ENCODE data around the gene ARHGEF11.

DNA sequence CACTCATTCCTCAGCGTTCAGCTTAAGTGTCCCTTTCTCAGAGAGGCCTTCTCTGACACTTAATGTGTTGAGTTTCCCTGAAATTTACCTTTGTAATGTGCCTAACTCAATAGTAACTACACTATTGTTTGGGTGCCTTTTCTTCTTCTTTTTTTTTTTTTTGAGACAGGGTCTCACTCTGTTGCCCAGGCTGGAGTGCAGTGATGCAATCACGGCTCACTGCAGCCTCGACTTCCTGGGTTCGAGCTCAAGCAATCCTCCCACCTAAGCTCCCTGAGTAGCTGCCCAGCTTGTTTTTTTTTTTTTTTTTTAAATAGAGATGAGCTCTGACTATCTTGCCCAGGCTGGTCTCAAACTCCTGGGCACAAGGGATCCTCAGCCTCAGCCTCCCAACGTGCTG is 50.1 kb downstream of the ARHGEF11 start:
- TF ChIP-seq, protein P1, sequence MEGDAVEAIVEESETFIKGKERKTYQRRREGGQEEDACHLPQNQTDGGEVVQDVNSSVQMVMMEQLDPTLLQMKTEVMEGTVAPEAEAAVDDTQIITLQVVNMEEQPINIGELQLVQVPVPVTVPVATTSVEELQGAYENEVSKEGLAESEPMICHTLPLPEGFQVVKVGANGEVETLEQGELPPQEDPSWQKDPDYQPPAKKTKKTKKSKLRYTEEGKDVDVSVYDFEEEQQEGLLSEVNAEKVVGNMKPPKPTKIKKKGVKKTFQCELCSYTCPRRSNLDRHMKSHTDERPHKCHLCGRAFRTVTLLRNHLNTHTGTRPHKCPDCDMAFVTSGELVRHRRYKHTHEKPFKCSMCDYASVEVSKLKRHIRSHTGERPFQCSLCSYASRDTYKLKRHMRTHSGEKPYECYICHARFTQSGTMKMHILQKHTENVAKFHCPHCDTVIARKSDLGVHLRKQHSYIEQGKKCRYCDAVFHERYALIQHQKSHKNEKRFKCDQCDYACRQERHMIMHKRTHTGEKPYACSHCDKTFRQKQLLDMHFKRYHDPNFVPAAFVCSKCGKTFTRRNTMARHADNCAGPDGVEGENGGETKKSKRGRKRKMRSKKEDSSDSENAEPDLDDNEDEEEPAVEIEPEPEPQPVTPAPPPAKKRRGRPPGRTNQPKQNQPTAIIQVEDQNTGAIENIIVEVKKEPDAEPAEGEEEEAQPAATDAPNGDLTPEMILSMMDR (IDR thresholded peaks at IDR 0.05 in 8 of 11, conservative IDR thresholded peaks at IDR 0.05 in 3 of 11) = no peak
- TF ChIP-seq POLR2AphosphoS5 (IDR thresholded peaks at IDR 0.05) = no peak
- no peak for TF ChIP-seq POLR2A (IDR thresholded peaks at IDR 0.05)

Data from spleen (tissue), 7 donors.